Central memory CD8-positive, alpha-beta T cell (primary cell): ENCODE results near the gene EGR4.

ENCODE experiments used
- ATAC-seq: fragments of 150-1000 bp; cut with Tn5 transposase; replicated peaks from 2 replicates; pipeline ENCODE4 v1.10.0; 2022; ENCODE audit warnings: mild to moderate bottlenecking, moderate FRiP score, moderate number of reproducible peaks; ENCODE audit not compliant: poor library complexity, severe bottlenecking; ENCODE audit errors: extremely low read depth
- DNase-seq, 2 donors: peaks; one replicate each; pipeline ENCODE4 v3.0.0; 2021; ENCODE audit warnings: low spot score in 2 of 2
- H3K27ac Mint-ChIP-seq: one replicate; pipeline ENCODE4 v1.8.0; 2022; ENCODE audit warnings: low read depth, mild to moderate bottlenecking, moderate library complexity, mixed read lengths
- H3K27me3 Mint-ChIP-seq: one replicate; pipeline ENCODE4 v1.8.0; 2022; ENCODE audit warnings: mixed read lengths
- H3K36me3 Mint-ChIP-seq: one replicate; pipeline ENCODE4 v1.8.0; 2022; ENCODE audit warnings: mild to moderate bottlenecking, moderate library complexity, mixed read lengths; ENCODE audit not compliant: insufficient read depth
- H3K4me1 Mint-ChIP-seq: one replicate; pipeline ENCODE4 v1.8.0; 2022; ENCODE audit warnings: mixed read lengths
- H3K4me3 Mint-ChIP-seq: one replicate; pipeline ENCODE4 v1.8.0; 2022; ENCODE audit warnings: mild to moderate bottlenecking, moderate library complexity, mixed read lengths
- H3K9me3 Mint-ChIP-seq: one replicate; pipeline ENCODE4 v1.8.0; 2022; ENCODE audit warnings: mixed read lengths

The EGR4 gene

DNA sequence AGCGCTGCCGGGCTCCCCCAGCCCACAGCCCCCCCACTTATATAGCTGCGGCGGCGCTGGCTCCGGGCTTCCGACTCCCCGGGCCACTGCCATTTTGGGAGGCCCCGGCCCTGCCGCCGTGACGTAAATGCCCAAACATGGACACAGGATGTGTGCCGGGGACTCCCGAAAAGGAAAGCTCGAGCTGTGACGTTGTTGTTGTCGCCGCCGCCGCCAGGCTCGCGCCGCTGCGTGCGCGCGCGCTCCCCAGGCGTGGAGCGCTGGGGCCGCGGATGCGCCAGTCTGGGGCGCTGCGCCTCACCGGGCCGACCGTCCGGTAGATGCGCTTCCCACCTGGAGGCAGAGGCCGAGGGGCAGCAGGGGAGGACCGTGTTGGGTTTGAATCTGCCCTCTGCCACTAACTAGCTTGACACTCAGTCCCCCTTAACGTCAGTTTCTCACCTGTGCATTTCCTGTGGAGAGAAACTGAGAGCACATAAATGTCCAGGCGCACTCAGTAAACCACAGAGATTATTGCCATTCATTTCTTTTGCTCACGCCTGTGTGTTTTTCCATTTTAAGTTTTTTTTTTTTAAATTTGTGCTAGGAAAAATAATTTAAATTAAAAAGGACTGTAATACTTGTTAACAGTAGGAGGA is at the start of gene EGR4:
Gene EGR4 (minus strand): TSS at position 15 of the 638 bp plus-strand sequence. CDS start 231 bp downstream, outside the sequence.
- peak within 1 kb of the TSS; percentile 55 for H3K27ac Mint-ChIP-seq
- DNase-seq = peak; percentile 73 to 89

DNA sequence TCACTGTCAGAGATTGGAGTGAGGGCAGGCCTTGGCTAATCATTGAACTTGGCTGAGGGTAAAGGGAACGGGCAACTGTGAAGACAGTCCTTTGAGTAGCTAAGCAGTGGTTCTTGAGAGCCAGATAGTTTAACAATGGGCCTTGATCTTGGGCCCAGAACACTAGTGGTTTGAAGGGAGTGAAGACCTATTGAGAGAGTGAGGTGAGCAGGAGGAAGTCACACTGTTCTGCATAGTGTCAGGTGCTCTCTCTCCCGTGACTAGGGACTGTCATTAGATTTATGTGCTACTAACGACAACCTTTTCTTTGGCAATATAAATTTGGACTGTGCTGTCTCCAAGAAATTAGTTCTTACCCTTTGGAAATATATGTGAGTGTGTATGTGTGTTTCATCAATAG is 47.7 kb upstream of the EGR4 start:
- DNase-seq = no peak
- ATAC-seq = no peak
- H3K4me1 Mint-ChIP-seq = no peaks in the 10 kb centered on the region
- H3K27ac Mint-ChIP-seq = no peak overlapping the region
- no peak overlapping the region for H3K4me3 Mint-ChIP-seq
- H3K27me3 Mint-ChIP-seq = no peaks in the 10 kb centered on the region
- H3K9me3 Mint-ChIP-seq = no peaks in the 10 kb centered on the region
- H3K36me3 Mint-ChIP-seq = no peaks in the 10 kb centered on the region

More for the DNA sequence above, at the start of gene EGR4:
- Mint-ChIP-seq H3K9me3 (no peaks in the 10 kb centered on the region), H3K4me1 (peaks cover 9% of the 10 kb centered on the region), H3K36me3 (peaks cover 10% of the 10 kb centered on the region), H3K27me3 (peaks cover 67% of the 10 kb centered on the region), H3K4me3 (peak within 1 kb of the TSS; percentile 72)
- peak; percentile 95 for ATAC-seq

DNA sequence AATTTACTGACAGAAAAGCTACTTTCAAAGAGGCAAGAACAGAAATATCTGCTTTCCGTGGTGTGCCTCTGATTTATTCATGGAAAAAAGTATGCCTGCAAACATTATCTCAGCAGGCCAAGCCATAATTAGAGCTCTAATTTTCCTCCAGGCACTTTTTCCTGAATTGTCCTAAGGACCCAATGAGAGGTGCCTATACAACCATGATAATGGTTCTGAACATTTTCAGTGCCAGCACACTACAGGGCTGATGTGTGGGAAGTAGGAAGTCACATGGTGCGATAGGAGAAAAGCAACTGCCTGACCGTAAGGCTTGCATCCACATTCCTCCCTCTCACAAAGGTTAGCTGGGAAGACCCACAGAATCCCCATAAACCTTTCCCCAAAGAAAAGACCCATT is 45.9 kb upstream of the EGR4 start:
- Mint-ChIP-seq H3K4me1 (no peaks in the 10 kb centered on the region), H3K27me3 (no peaks in the 10 kb centered on the region), H3K9me3 (no peaks in the 10 kb centered on the region), H3K27ac (no peak overlapping the region), H3K4me3 (no peak overlapping the region), H3K36me3 (no peaks in the 10 kb centered on the region)
- no peak for DNase-seq
- ATAC-seq = no peak

DNA sequence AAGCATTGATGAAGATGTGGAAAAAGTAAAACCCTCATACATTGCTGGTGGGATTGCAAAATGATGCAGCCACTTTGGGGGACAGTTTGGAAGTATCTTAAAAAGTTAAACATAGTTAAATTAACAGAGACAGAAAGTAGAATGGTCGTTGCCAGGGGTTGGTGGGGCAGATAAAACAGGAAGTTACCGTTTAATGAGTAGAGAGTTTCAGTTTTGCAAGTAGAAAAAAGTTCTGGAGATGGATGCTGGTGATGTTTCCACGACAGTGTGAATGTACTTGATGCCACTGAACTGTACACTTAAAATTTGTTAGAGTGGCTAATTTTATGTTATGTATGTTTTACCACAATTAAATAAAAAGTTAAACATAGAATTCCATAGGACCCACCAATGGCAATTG is 44.5 kb upstream of the EGR4 start:
- DNase-seq (no peak), ATAC-seq (no peak)
- no peaks in the 10 kb centered on the region for H3K4me1 Mint-ChIP-seq
- H3K27ac Mint-ChIP-seq = no peak overlapping the region
- no peaks in the 10 kb centered on the region for H3K27me3 Mint-ChIP-seq
- no peak overlapping the region for H3K4me3 Mint-ChIP-seq
- peaks cover 2% of the 10 kb centered on the region for H3K36me3 Mint-ChIP-seq
- no peaks in the 10 kb centered on the region for H3K9me3 Mint-ChIP-seq

DNA sequence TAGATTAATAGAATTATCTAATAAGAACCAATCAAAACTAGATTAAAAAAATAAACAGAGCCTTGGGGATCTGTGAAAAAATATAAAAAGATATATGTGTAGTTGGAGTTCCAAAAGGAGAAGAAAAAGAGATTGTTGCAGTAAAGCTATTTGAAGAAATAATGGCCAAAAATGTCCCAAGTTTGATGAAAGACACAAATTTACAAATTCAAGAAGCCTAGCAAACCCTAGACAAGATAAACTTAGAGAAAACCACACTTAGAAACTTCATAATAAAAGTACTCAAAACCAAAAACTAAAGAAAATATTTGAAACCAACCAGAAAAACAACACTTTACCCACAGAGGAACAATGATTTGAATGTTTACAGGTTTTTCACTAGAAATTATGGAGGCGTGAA is 41.3 kb upstream of the EGR4 start:
- Mint-ChIP-seq H3K9me3 (no peaks in the 10 kb centered on the region), H3K36me3 (peaks cover 3% of the 10 kb centered on the region), H3K27me3 (peaks cover 12% of the 10 kb centered on the region), H3K4me1 (no peaks in the 10 kb centered on the region), H3K4me3 (no peak overlapping the region), H3K27ac (no peak overlapping the region)
- ATAC-seq (no peak), DNase-seq (no peak)

DNA sequence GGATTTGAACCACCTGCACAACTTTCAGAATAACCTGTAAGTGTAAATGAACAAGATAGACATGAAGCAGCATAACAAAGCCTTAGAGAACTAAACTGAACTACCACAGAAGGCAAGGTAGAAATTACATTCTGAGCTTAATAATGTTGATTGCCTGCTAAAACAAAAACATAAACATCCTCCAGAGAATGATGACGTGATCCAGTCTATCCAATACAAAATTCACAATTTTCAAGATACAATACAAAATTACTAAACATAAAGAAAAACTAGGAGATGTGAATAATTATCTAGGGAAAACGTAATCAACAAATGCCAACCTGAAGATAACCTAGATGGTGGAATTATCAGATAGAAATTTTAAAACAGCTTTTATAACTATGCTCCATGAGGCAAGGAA is 40.7 kb upstream of the EGR4 start:
- ATAC-seq = no peak
- Mint-ChIP-seq H3K27ac (no peak overlapping the region), H3K9me3 (no peaks in the 10 kb centered on the region), H3K27me3 (peaks cover 18% of the 10 kb centered on the region), H3K4me3 (no peak overlapping the region), H3K4me1 (no peaks in the 10 kb centered on the region), H3K36me3 (peaks cover 3% of the 10 kb centered on the region)
- DNase-seq = no peak

DNA sequence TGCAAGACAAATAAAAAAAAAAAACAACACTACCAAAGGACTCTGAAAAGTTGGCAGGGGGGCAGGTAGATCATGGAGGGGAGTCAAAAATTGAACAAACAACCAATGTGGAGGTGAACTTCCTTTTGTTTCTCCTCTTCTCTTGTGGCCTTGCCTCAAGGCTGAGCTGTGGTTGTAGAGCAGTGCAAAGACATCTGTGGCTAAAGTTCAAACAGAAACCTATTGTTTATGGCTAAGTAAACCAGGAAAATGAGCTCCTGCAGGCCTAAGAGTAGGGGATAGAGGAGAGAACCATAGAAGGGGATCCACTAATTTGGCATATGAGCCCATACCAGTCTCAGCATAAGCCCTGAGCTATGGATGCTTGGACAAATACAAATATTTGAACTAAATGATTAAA is 40.2 kb upstream of the EGR4 start:
- Mint-ChIP-seq H3K9me3 (no peaks in the 10 kb centered on the region), H3K4me1 (no peaks in the 10 kb centered on the region), H3K27ac (no peak overlapping the region), H3K36me3 (peaks cover 3% of the 10 kb centered on the region), H3K4me3 (no peak overlapping the region), H3K27me3 (peaks cover 23% of the 10 kb centered on the region)
- DNase-seq (no peak), ATAC-seq (no peak)

DNA sequence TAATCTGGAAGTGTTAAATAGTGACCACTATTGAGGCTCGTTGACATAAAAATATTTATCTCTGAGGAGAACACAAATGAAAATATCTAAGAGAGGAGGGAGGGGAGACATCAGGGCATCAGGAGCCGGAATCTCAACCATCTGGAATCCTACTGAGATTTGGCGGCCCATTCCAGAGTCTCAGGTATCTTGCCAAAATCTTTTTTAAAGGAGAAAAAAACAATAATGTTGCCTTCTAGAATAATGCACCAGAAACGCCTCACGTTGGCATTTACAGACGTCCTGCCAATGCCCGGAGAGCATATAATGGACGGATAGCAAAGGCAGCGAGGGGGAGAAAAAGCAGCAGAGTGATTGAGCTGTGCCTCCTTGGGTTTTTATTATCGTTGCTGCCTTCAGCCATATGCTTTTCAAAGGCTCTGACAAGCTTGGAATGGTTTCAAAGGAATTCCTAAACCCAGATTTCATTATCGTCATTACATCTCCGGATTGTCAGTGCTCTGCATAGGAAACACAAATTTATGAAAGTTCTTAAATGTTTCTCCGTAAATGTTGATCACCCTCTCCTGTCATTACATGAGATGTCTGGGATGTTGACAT is 30.9 kb upstream of the EGR4 start:
- H3K4me1 Mint-ChIP-seq = no peaks in the 10 kb centered on the region
- no peak for DNase-seq
- no peaks in the 10 kb centered on the region for H3K36me3 Mint-ChIP-seq
- H3K4me3 Mint-ChIP-seq = no peak overlapping the region
- no peak for ATAC-seq
- peaks cover 96% of the 10 kb centered on the region for H3K27me3 Mint-ChIP-seq
- no peaks in the 10 kb centered on the region for H3K9me3 Mint-ChIP-seq
- H3K27ac Mint-ChIP-seq = no peak overlapping the region

DNA sequence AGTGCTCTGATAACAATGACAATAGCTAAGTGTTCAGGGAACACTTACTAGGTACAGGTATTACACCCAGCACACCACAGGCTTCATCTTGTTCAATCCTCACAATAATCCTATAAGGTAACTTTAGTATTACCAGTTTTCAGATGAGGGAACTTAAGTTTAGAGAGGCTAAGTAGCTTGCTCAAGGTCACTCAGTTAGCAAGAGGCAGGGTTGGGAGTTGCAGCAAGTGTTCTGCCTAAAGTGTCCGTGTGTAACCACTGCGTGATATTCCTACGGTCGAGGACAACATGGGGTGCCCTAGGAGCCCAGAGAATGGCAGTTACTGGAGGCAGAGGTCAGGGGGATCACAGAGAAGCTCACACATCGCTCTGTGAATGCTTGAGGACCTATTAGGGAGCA is 30.2 kb upstream of the EGR4 start:
- Mint-ChIP-seq H3K9me3 (no peaks in the 10 kb centered on the region), H3K4me3 (no peak overlapping the region), H3K27ac (no peak overlapping the region), H3K36me3 (no peaks in the 10 kb centered on the region), H3K4me1 (no peaks in the 10 kb centered on the region), H3K27me3 (peaks cover 96% of the 10 kb centered on the region)
- no peak for ATAC-seq
- DNase-seq = no peak

DNA sequence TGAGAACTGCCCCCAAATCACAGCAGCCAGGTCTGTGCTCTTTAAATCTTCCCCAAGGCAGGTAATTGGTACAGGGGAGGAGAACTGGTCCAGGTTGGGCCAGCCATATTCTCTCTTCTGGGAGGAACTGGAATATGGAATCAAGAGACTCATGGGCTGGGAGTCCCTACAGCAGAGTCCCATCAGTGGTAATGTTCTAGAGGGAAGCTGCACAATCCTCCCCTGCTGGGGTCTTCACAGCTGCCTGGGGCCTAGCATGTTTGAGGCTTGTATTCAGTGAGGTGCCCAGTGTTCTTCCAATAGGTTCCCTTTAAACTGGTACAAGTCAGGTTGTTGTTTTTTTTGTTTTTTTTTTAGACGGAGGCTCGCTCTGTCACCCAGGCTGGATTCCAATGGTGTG is 21.1 kb upstream of the EGR4 start:
- H3K27ac Mint-ChIP-seq = no peak overlapping the region

DNA sequence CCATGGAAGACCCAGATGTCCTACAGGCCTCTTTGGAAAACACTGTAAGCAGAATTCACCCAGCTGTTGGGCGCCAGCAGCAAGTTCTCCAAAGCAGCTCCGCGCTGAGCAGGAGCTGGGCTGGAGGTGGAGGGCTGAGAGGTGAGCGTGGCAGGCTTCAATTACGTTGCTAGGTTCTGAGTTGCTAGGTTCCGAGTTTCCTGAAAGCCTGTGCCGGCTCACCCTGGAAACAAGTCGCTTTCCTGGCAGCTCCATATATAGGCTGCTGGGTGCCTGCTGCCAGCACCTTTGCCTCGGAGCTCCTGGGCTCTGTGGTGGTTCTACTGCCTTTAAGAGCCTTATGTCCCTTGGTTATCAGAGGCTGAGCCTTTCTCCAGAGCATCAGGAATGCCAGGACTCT is 14.4 kb upstream of the EGR4 start:
- H3K36me3 Mint-ChIP-seq = no peaks in the 10 kb centered on the region
- DNase-seq (no peak), ATAC-seq (no peak)
- no peak overlapping the region for H3K27ac Mint-ChIP-seq
- no peaks in the 10 kb centered on the region for H3K9me3 Mint-ChIP-seq
- no peak overlapping the region for H3K4me3 Mint-ChIP-seq
- H3K4me1 Mint-ChIP-seq = no peaks in the 10 kb centered on the region
- peaks cover 52% of the 10 kb centered on the region for H3K27me3 Mint-ChIP-seq

More for the DNA sequence above, 21.1 kb upstream of the EGR4 start:
- Mint-ChIP-seq H3K4me1 (no peaks in the 10 kb centered on the region), H3K36me3 (no peaks in the 10 kb centered on the region), H3K27me3 (peaks cover 85% of the 10 kb centered on the region), H3K9me3 (no peaks in the 10 kb centered on the region), H3K4me3 (no peak overlapping the region)
- no peak for DNase-seq
- no peak for ATAC-seq

DNA sequence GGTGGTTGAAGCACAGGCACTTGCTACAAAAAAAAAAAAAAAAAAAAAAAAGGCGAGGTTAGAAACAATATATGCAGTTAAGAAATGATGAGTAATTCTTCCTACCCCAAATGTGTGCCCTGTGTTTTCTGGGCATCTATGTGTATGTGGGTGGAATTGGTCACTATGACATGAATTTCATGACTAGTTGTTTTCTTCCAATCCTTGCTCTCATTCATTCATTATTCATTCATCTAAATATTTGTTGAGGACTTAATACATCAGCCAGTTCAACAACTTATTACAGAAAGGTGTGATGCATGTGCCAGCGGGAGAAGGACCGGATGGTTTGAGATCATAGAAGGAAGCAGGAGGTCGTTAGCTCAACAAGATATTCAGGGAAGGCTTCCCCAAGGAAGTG is 8.3 kb upstream of the EGR4 start:
- H3K4me1 Mint-ChIP-seq = no peaks in the 10 kb centered on the region
- H3K4me3 Mint-ChIP-seq = no peak overlapping the region
- peaks cover 67% of the 10 kb centered on the region for H3K27me3 Mint-ChIP-seq
- ATAC-seq = no peak
- H3K27ac Mint-ChIP-seq = no peak overlapping the region
- H3K36me3 Mint-ChIP-seq = no peaks in the 10 kb centered on the region
- H3K9me3 Mint-ChIP-seq = no peaks in the 10 kb centered on the region
- DNase-seq = no peak

DNA sequence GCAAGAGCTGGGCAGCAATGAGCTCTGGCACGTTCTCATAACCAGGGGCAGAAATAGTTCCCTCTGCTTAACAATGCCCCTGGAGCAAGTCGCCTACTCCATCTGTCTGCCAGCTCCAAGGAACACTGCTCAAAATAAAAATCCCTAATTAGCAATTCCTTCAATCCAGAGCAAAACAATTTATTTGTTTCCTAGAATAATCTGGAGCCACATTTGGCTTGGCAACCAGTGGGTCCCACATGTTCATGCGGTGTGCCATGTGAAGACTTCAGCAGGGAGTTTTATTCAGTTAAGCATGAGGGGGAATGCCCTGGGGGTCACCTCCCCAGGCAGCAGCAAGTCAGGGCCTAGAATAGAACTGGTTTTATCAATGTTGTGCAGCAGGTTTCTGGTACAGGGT is 7.6 kb upstream of the EGR4 start:
- Mint-ChIP-seq H3K36me3 (no peaks in the 10 kb centered on the region), H3K27ac (no peak overlapping the region), H3K4me1 (no peaks in the 10 kb centered on the region), H3K4me3 (no peak overlapping the region), H3K27me3 (peaks cover 74% of the 10 kb centered on the region), H3K9me3 (no peaks in the 10 kb centered on the region)
- DNase-seq (no peak), ATAC-seq (no peak)
